SW 1271 (cell line): ENCODE results near the gene SEBOX.
A peak's percentile ranks its signal among the peaks of the same experiment; 100 is the strongest.

Source experiments
- DNase-seq, 2 experiments: peaks; one replicate each; lab custom pipeline; 2025; lab: John Stamatoyannopoulos, UW

SEBOX gene, protein sequence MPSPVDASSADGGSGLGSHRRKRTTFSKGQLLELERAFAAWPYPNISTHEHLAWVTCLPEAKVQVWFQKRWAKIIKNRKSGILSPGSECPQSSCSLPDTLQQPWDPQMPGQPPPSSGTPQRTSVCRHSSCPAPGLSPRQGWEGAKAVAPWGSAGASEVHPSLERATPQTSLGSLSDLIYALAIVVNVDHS

DNA sequence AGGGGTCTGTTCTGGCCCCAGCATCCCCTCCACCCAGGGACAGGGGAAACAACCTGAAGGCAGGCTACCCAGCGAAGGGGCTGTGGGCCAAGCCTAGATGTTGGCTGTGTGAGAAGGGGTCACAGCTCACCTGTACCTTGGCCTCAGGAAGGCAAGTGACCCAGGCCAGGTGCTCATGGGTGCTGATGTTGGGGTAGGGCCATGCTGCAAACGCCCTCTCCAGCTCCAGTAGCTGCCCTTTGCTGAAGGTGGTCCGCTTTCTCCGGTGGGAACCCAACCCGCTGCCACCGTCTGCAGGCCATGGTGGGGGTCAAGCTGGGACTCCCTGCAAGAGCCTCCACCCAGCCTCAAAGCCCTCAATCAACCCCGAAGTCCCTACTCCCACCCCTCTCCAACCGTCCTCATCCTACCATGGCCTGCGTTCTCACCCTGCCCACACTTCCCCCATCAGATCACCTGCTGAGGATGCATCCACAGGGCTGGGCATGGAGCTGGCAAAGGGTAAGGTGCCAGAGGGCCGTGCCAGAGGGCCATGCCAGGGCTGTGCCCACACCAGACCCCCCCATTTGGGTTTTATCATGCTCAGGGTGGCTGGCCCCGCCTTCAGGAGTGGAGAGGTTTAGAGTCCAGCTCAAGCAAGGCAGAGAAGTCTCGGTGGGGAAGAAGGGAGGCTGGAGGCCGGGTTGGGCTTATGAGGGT, at the start of gene SEBOX:
SEBOX (minus strand) TSS at position 535 of the 699 bp plus-strand sequence; CDS start at position 487, 48 bp downstream.
- DNase-seq = no peak

GRCh38 chr17:28413804-28414203, 48.8 kb upstream of the SEBOX start:
- DNase-seq = no peak

DNA sequence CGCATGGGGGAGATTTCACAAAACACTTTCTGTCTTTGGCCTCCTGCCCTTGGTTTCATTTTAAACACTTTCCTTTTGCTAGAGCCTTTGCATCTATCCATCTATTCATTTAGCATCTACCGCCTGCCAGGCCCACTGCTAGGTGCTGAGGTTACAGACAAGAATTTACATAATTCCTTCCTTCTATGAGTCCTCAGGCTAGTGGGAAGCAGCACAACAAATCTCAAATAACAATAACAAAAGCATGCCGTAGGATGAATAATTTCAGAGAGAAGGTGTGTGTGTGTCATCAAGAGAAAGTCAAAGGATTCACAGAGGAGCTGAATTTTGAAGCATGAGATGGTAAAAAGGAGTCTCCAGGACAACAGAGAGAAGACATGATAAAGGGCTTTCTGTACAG, 47.1 kb upstream of the SEBOX start:
- DNase-seq = no peak

DNA sequence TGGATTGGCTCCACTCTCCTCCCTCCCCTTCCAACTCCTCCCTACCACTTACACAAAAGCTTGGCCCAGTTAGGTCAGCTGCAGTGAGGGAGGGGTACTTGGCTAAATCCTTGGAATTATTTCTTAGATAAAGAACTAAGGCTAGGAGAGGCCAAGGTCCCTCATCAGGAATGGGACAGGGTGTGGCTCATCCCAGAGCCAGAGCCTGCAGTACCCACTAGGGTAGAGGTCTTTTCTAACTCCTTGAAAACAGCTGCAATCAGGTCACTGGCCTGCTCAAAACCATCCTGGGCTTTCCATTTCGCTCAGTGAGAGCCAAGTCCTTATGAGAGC, 42.9 kb upstream of the SEBOX start:
- no peak for DNase-seq

GRCh38 chr17:28407130-28407973, 42.4 kb upstream of the SEBOX start:
- DNase-seq = no peak

GRCh38 chr17:28406473-28406814, 41.4 kb upstream of the SEBOX start:
- DNase-seq = no peak

- DNase-seq = peak in 1 of 2 experiments; percentile 60
Measured at GRCh38 chr17:28405632-28406472, 40.9 kb upstream of the SEBOX start, which contains the start of gene SLC46A1. Gene SLC46A1 (minus strand): TSS chr17:28406212. CDS start chr17:28406114, 98 bp downstream.

GRCh38 chr17:28404812-28405570, 40.0 kb upstream of the SEBOX start:
- DNase-seq = no peak

- DNase-seq = no peak
Measured at GRCh38 chr17:28404461-28404811, 39.4 kb upstream of the SEBOX start.

GRCh38 chr17:28404007-28404406, 39.0 kb upstream of the SEBOX start:
- DNase-seq = no peak

- no peak for DNase-seq
Measured at GRCh38 chr17:28402844-28403243, 37.8 kb upstream of the SEBOX start.

DNA sequence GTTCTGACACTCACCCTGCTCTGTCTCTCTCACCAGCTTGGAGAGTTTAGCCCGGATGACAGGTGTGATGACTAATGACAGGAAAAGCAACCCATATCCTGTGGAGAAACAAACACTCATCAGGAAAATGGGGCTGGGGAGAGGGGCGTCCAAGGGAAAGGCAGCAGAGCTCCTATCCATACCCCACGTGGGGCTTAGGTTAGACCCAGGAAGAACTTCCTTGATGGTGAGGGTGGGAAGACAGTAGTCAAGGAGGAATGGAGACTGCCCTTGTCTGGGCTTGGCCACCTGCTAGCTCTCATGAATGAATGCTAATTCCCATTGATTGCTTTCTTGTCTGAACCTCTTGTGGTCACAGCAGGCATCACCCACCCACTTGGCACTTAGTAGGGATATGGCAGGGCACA, 37.2 kb upstream of the SEBOX start:
- DNase-seq = no peak

DNA sequence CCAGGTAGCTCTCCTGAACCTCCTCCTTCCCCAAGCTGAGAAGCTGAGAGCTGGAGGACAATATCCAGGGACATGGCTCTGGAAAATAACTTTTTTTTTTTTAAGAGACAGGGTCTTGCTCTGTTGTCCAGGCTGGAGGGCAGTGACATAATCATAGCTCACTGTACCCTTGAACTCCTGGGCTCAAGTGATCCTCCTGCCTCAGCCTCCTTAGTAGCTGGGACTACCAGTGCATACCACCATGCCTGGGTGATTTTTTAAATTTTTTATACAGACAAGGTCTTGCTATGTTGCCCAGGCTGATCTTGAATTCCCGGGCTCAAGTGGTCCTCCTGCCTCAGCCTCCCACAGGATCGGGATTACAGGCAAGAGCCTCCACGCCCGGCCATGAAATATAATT, 34.8 kb upstream of the SEBOX start:
- no peak for DNase-seq

GRCh38 chr17:28398280-28398981, 33.4 kb upstream of the SEBOX start:
- DNase-seq = no peak

GRCh38 chr17:28397687-28398279, 32.8 kb upstream of the SEBOX start:
- DNase-seq = no peak

DNA sequence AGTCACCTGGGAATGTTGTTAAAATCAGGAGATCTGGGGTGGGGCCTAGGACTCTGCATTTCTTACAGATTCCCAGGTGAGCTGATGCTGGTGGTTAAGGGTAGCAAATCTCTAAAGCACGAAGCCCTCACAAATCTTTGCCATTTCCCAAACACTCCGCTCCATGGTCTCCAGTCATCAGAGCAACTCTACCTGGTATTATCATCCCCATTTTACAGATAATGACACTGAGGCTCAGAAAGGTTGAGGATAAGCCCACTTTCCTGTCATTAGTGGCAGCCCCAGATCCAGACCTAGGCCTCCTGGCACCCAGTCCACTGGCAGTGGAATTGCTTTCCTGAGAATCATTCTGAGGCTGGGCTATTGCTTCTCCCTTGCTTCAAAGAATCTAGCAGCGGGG, 32.3 kb upstream of the SEBOX start:
- no peak for DNase-seq

DNA sequence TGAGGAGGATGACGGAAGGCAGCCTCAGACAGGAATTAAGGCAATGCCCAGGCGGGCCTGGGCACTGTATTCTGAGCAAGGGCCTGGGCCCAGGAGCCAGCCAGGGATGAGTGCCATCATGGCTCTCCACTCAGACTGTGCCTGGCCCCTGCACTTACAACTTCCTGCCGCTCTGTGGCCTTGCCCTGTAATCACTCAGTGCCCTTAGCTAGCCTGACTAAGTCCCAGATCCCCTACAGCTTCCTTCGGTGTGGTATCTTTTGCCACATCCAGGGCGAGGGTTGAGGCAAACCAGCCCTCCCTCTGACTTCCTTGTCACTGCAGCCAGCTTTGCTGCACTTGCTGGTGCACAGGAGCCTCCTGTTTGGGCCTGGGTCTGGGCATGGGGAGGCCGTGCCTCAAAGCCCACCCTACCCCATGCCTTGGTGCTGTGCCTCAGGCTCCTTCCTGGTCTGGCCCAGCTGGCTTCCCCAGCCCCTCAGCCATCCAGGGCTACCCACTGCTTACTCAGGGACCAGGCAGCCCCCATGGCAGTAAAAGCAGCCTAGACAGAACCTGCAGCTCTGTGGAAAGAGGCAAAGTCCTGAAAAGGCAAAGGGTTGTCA, 31.7 kb upstream of the SEBOX start:
- DNase-seq = no peak

DNA sequence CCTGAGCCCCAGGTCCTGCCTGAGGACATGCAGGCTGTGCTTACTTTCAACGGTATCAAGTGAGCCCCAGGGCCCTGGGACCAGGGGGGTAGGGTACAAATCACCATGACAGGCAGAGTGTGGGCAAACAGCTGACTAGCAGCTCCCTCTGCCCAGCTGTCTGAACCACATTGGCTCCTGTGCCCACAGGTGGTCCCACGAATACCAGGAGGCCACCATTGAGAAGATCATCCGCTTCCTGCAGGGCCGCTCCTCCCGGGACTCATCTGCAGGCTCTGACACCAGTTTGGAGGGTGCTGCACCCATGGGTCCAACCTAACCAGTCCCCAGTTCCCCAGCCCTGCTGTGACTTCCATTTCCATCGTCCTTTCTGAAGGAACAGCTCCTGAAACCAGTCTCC, 31.0 kb upstream of the SEBOX start:
- no peak for DNase-seq

GRCh38 chr17:28395426-28395825, 30.4 kb upstream of the SEBOX start:
- no peak for DNase-seq
